SU-DHL-6 (cell line): ENCODE measurements around the gene CAMK2N2.

Experiments used
- CTCF ChIP-seq: fragments of 200-600 bp; sonication (generic); IDR thresholded peaks from one replicate; pipeline ENCODE4 v1.5.1; 2017; ENCODE audit warnings: antibody characterized with exemption, mild to moderate bottlenecking, low read length, moderate library complexity; ENCODE audit not compliant: insufficient read depth, poor library complexity, severe bottlenecking
- EZH2phosphoT487 ChIP-seq: fragments of 200-600 bp; sonication (generic), shearing (Covaris generic); conservative IDR thresholded peaks from 2 replicates; pipeline ENCODE4 v1.6.1; 2018; ENCODE audit warnings: mild to moderate bottlenecking, antibody characterized with exemption, low read length, moderate library complexity, mixed read lengths

GRCh38 chr3:184223946-184224345 lies 37.4 kb downstream of the CAMK2N2 start:
- TF ChIP-seq CTCF (no peak), EZH2phosphoT487 (no peak)
